GM19238 (cell line): Measurements from ENCODE around the gene THUMPD3.

Experiments used
- DNase-seq: peaks from one replicate; pipeline ENCODE4 v3.0.0; 2011; ENCODE audit warnings: low spot score; ENCODE audit not compliant: insufficient read length

The THUMPD3 gene

GRCh38 chr3:9420850-9421549 is 58.1 kb downstream of the THUMPD3 start:
- DNase-seq: no peak

- DNase-seq: no peak
Observed at GRCh38 chr3:9422712-9423424, 60.0 kb downstream of the THUMPD3 start.

- DNase-seq: no peak
Observed at GRCh38 chr3:9428411-9428810, 65.6 kb downstream of the THUMPD3 start.

GRCh38 chr3:9430733-9431132 is 67.9 kb downstream of the THUMPD3 start:
- DNase-seq: no peak

GRCh38 chr3:9433627-9434521 is 71.0 kb downstream of the THUMPD3 start:
- DNase-seq: no peak

- DNase-seq: no peak
Observed at GRCh38 chr3:9435316-9435715, 72.5 kb downstream of the THUMPD3 start.
